ENCODE measurements around the gene RXRA.

Gene RXRA

DNA sequence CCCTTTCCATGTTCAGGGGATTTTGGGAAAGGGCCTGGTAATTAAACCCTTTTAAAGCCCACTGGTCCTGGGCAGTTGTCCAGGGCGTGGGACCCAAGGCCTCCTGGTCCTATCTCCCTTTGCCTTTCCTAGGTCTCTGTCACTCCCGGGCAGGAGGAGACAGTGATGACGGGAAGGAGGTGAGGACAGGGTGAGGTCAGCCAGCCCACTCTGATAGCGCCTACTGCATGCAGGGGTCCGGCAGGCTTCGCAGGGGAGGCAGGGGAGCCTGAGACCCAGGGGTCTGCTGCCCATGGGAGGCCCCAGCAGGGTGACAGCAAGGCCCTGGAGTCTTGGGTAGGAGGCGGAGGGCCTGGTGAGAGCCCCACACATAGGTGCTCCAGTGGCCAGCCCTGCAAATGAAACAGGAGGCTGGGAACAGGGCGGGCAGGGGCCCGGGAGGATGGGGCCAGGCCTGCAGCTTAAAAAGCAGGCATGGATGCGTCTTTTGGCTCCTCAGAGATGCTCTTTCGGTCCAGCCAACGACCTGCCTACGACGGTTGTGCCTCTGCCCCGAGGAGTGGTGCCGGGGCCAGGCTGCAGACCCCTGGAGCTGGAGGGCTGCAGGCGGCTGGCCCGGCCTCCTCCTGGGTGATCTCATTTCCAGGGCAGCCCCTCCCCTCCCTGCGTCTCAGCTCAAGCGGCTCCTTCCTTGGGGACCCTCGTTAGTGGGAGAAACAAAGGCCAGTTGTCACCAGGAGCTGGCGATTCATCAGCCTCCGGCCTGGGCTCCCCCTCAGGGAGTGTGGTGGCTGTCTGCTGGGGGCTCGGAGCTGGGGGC, 6.7 kb upstream of the RXRA start:
- H3K36me3 ChIP-seq (ENCODE audit: low read length) = no peaks in the 10 kb centered on the region

DNA sequence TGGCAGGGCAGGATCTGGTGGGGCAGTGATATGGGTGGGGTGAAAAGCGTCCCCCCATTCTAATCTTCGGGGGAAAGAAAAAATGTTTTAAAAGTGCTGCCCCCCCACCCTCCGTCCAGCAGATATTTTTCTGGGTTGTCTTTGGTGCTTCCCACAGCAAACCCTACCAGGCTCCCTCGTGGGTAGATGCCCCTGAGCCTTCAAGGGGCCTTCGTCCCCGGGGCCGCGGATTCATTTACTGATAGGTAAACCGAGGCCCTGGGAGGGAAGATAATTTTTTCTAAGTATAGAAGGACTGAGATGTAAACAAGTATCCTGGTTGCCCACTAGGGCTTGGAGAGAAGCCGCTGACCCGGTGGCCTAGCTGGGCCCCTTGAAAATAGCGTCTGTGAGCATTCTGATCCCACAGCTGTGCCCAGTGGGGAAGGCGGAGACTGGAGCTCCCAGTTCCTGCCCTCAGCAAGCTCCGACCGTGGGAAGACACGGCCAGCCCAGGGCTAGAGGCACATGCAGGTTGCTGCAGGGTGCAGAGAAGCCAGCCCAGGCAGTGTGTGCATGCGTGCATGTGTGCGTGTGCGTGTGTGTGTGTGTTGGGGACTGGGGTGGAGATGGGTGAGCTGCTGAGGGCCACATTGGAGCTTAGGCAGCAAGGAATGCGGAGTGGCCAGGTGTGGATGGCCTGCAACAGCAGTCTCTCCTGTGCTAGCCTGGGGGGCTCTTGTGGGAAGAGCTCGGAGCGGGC, 6.0 kb upstream of the RXRA start:
- no peak overlapping the region for H3K9ac ChIP-seq (ENCODE audit: low read length)

More for the DNA sequence above, 6.7 kb upstream of the RXRA start:
- Histone ChIP-seq H2AFZ (ENCODE audit: low read depth, low read length, severe bottlenecking) (no peak overlapping the region), H3K4me2 (ENCODE audit: low read depth, low read length, poor library complexity, severe bottlenecking) (no peak overlapping the region), H3K27ac (ENCODE audit: low read depth, low read length) (no peak overlapping the region), H4K20me1 (ENCODE audit: low read depth, low read length) (no peaks in the 10 kb centered on the region), H3K79me2 (ENCODE audit: insufficient read depth, low read length) (no peaks in the 10 kb centered on the region), H3K27me3 (ENCODE audit: low read length) (no peaks in the 10 kb centered on the region), H3F3A (ENCODE audit: insufficient read depth) (no peaks in the 10 kb centered on the region), H3K9me3 (ENCODE audit: insufficient read depth, low read length) (no peaks in the 10 kb centered on the region), H3K9me2 (replicated peaks; ENCODE audit: insufficient read depth, low read length) (no peaks in the 10 kb centered on the region), H3K9ac (ENCODE audit: low read length) (no peak overlapping the region), H3K4me3 (ENCODE audit: insufficient read depth, low read length, poor library complexity, severe bottlenecking) (no peak overlapping the region)
- TF ChIP-seq EZH2phosphoT487 (conservative IDR thresholded peaks at IDR 0.05; ENCODE audit: low read length) = no peak
- TF ChIP-seq, protein P1, sequence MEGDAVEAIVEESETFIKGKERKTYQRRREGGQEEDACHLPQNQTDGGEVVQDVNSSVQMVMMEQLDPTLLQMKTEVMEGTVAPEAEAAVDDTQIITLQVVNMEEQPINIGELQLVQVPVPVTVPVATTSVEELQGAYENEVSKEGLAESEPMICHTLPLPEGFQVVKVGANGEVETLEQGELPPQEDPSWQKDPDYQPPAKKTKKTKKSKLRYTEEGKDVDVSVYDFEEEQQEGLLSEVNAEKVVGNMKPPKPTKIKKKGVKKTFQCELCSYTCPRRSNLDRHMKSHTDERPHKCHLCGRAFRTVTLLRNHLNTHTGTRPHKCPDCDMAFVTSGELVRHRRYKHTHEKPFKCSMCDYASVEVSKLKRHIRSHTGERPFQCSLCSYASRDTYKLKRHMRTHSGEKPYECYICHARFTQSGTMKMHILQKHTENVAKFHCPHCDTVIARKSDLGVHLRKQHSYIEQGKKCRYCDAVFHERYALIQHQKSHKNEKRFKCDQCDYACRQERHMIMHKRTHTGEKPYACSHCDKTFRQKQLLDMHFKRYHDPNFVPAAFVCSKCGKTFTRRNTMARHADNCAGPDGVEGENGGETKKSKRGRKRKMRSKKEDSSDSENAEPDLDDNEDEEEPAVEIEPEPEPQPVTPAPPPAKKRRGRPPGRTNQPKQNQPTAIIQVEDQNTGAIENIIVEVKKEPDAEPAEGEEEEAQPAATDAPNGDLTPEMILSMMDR (IDR thresholded peaks at IDR 0.05; ENCODE audit: insufficient read depth, low read length, poor library complexity, severe bottlenecking) = no peak

DNA sequence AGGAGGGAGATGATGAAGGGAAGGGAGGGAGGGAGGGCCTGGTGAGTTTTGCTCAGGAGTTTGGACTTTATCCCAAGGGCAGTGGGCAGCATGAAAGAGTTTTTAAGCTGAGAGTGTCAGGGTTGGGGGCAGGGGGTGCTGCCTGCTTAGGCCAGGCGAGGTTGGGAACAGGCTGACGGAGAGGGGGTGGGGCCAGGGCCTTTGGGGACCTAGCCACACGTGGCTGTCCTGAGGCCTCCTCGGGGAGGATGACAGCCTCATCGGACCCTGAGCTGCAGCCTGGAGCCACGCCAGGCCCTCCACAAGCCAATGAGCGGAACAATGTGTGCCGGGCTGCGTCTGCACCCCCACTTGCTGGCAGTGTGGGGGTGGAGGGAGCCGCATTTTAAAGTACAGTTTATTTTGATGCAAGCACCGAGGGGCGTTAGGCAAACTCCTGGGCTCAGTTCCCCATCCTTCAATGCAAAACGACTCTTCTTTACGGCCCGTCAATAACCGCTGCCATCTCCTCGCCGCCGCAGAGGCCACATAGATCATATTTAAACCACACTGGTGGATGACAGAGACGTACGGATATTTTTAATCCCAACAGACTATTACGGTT, 5.3 kb upstream of the RXRA start:
- H2AFZ ChIP-seq (ENCODE audit: low read depth, low read length, severe bottlenecking) = no peak overlapping the region
- H3F3A ChIP-seq (ENCODE audit: insufficient read depth) = no peaks in the 10 kb centered on the region
- TF ChIP-seq, protein P1 (IDR thresholded peaks at IDR 0.05; ENCODE audit: insufficient read depth, low read length, poor library complexity, severe bottlenecking) = no peak
- no peak for TF ChIP-seq EZH2phosphoT487 (conservative IDR thresholded peaks at IDR 0.05; ENCODE audit: low read length)
- H3K4me3 ChIP-seq (ENCODE audit: insufficient read depth, low read length, poor library complexity, severe bottlenecking) = no peak overlapping the region
- no peaks in the 10 kb centered on the region for H3K79me2 ChIP-seq (ENCODE audit: insufficient read depth, low read length)
- H3K27me3 ChIP-seq (ENCODE audit: low read length) = no peaks in the 10 kb centered on the region
- no peak overlapping the region for H3K4me2 ChIP-seq (ENCODE audit: low read depth, low read length, poor library complexity, severe bottlenecking)
- no peak overlapping the region for H3K27ac ChIP-seq (ENCODE audit: low read depth, low read length)
- H4K20me1 ChIP-seq (ENCODE audit: low read depth, low read length) = no peaks in the 10 kb centered on the region
- H3K9me2 ChIP-seq (replicated peaks; ENCODE audit: insufficient read depth, low read length) = no peaks in the 10 kb centered on the region
- no peaks in the 10 kb centered on the region for H3K36me3 ChIP-seq (ENCODE audit: low read length)
- no peaks in the 10 kb centered on the region for H3K9me3 ChIP-seq (ENCODE audit: insufficient read depth, low read length)
- H3K9ac ChIP-seq (ENCODE audit: low read length) = no peak overlapping the region

More for the DNA sequence above, 6.0 kb upstream of the RXRA start:
- TF ChIP-seq, protein P1 (IDR thresholded peaks at IDR 0.05; ENCODE audit: insufficient read depth, low read length, poor library complexity, severe bottlenecking) = no peak
- no peak for TF ChIP-seq EZH2phosphoT487 (conservative IDR thresholded peaks at IDR 0.05; ENCODE audit: low read length)
- Histone ChIP-seq H3K27ac (ENCODE audit: low read depth, low read length) (no peak overlapping the region), H3K27me3 (ENCODE audit: low read length) (no peaks in the 10 kb centered on the region), H3K4me2 (ENCODE audit: low read depth, low read length, poor library complexity, severe bottlenecking) (no peak overlapping the region), H3K79me2 (ENCODE audit: insufficient read depth, low read length) (no peaks in the 10 kb centered on the region), H3K9me2 (replicated peaks; ENCODE audit: insufficient read depth, low read length) (no peaks in the 10 kb centered on the region), H4K20me1 (ENCODE audit: low read depth, low read length) (no peaks in the 10 kb centered on the region), H3K9me3 (ENCODE audit: insufficient read depth, low read length) (no peaks in the 10 kb centered on the region), H3K36me3 (ENCODE audit: low read length) (no peaks in the 10 kb centered on the region), H3F3A (ENCODE audit: insufficient read depth) (no peaks in the 10 kb centered on the region), H3K4me3 (ENCODE audit: insufficient read depth, low read length, poor library complexity, severe bottlenecking) (no peak overlapping the region), H2AFZ (ENCODE audit: low read depth, low read length, severe bottlenecking) (no peak overlapping the region)

Data from SU-DHL-6 (cell line).